ENCODE data around the gene ZNF485. TPM values are rescaled to one million over a fixed set of nuclear protein-coding genes. Genes with fewer than 3 reads are reported as not detected.

Gene ZNF485
- total RNA-seq, 4 donors from 2014 or later: 1.5 to 3.3 (median 2.2) TPM

- DNase-seq: no peak
- TF ChIP-seq CTCF (IDR thresholded peaks at IDR 0.05): no peak
- TF ChIP-seq POLR2A (IDR thresholded peaks at IDR 0.05): no peak
- intact Hi-C loops (cut with DNase I): loop anchor here (5.0 kb wide), 1 partner anchor 36 kb away; no protein-coding TSS in a partner anchor
- Histone ChIP-seq H3K4me3 (replicated peaks in 1 of 3) (peak overlapping the region; percentile 69 to 82 (median 82)), H3K27me3 (no peaks in the 10 kb centered on the region), H3K9me3 (peaks cover 14% of the 10 kb centered on the region), H3K27ac (peak overlapping the region in 2 of 3 donors; percentile 55 to 86), H3K36me3 (peaks cover 30 to 32% of the 10 kb centered on the region in 2 donors), H3K4me1 (peaks cover 3 to 9% of the 10 kb centered on the region in 2 donors)
- whole genome bisulfite sequencing, 2 donors: 39 to 68% methylated on average over 6 to 9 of the region's 9 CpGs
These were observed 41.8 kb downstream of the ZNF485 start for GRCh38 chr10:43648095-43648397.

GRCh38 chr10:43648398-43649184 lies 42.4 kb downstream of the ZNF485 start, which contains the start of gene ZNF32:
Gene ZNF32, minus strand, starts transcription at chr10:43648881. Its CDS starts 2,748 bp downstream, at chr10:43646133.
- peak in 1 of 2 donors; percentile 62 for TF ChIP-seq POLR2A (IDR thresholded peaks at IDR 0.05)
- no peak for TF ChIP-seq CTCF (IDR thresholded peaks at IDR 0.05)
- peak within 1 kb of the TSS; percentile 55 to 86 (median 60) for H3K27ac ChIP-seq
- peak within 1 kb of the TSS; percentile 69 to 82 (median 82) for H3K4me3 ChIP-seq (replicated peaks in 1 of 3)
- WGBS, 2 donors: 2% methylated on average over 9 to 49 of the region's 90 CpGs
- peaks cover 9% of the 10 kb centered on the region for H3K9me3 ChIP-seq
- intact Hi-C loops (cut with DNase I): loop anchor here (5.0 kb wide), 1 partner anchor 36 kb away; no protein-coding TSS in a partner anchor
- peaks cover 3 to 9% of the 10 kb centered on the region in 2 donors for H3K4me1 ChIP-seq
- H3K27me3 ChIP-seq: no peaks in the 10 kb centered on the region
- peaks cover 24 to 27% of the 10 kb centered on the region in 2 donors for H3K36me3 ChIP-seq
- DNase-seq: peak; percentile 79 to 83

DNA sequence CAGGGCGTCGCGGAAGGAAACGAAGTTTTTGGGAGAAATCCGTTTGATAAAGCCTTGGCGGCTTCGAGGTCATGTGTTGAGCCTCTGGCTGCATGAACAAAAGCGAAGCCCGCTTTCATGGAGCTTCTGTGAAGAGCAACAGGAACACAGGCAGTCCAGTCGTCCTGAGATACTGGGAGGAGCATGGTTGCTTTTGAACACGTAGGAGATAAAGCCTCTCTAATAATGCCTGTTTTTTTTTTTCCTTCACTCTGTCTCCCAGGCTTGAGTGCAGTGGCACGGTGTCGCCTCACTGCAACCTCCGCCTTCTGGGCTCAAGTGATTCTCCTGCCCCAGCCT lies 42.9 kb downstream of the ZNF485 start:
- TF ChIP-seq POLR2A (IDR thresholded peaks at IDR 0.05) (no peak), CTCF (IDR thresholded peaks at IDR 0.05) (no peak)
- peak overlapping the region; percentile 69 to 82 (median 82) for H3K4me3 ChIP-seq (replicated peaks in 1 of 3)
- peaks cover 4% of the 10 kb centered on the region for H3K9me3 ChIP-seq
- peaks cover 3 to 9% of the 10 kb centered on the region in 2 donors for H3K4me1 ChIP-seq
- H3K36me3 ChIP-seq: peaks cover 19 to 21% of the 10 kb centered on the region in 2 donors
- no peak for DNase-seq
- WGBS, 2 donors: 23% methylated on average over 14 of the region's 14 CpGs
- peak overlapping the region in 2 of 3 donors; percentile 55 to 86 for H3K27ac ChIP-seq
- intact Hi-C loops (cut with DNase I): loop anchor here (5.0 kb wide), 1 partner anchor 37 kb away; no protein-coding TSS in a partner anchor
- H3K27me3 ChIP-seq: no peaks in the 10 kb centered on the region

- H3K27me3 ChIP-seq: no peaks in the 10 kb centered on the region
- H3K27ac ChIP-seq: no peak overlapping the region
- no peak overlapping the region for H3K4me3 ChIP-seq (replicated peaks in 1 of 3)
- intact Hi-C loops (cut with DNase I): no loop called here
- WGBS, 2 donors: 58 to 61% methylated on average over 2 of the region's 2 CpGs
- peaks cover 0 to 5% of the 10 kb centered on the region in 2 donors for H3K4me1 ChIP-seq
- DNase-seq: no peak
- H3K36me3 ChIP-seq: no peaks in the 10 kb centered on the region
- no peaks in the 10 kb centered on the region for H3K9me3 ChIP-seq
- TF ChIP-seq POLR2A (IDR thresholded peaks at IDR 0.05) (no peak), CTCF (IDR thresholded peaks at IDR 0.05) (no peak)
These were observed 47.5 kb downstream of the ZNF485 start for GRCh38 chr10:43653746-43654145.

DNA sequence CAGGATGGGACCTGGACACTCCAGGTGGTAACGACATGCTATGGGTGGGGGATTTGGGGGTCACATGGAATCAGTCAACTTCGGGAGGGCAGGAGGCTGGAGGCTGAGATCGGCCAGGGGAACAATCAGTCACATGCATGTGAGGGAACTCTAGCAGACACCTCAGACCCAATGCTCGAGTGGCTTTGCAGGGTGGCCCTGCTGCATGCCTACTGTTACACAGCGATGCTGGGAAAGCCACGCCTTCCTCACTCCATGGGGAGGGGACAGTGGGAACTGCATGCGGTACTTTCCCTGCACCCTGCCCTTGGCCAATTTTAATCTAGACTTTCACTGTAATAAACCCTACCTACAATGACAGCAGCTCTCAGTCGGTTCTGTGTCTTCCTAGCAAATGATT lies 49.1 kb downstream of the ZNF485 start:
- DNase-seq: no peak
- TF ChIP-seq CTCF (IDR thresholded peaks at IDR 0.05) (no peak), POLR2A (IDR thresholded peaks at IDR 0.05) (no peak)
- no peak overlapping the region for H3K27ac ChIP-seq
- H3K9me3 ChIP-seq: no peaks in the 10 kb centered on the region
- no peaks in the 10 kb centered on the region for H3K36me3 ChIP-seq
- no peak overlapping the region for H3K4me3 ChIP-seq (replicated peaks in 1 of 3)
- 81 to 84% methylated on average over 7 to 8 of the region's 8 CpGs for WGBS, 2 donors
- H3K4me1 ChIP-seq: no peaks in the 10 kb centered on the region
- intact Hi-C loops (cut with DNase I): no loop called here
- H3K27me3 ChIP-seq: no peaks in the 10 kb centered on the region
